ENCODE data around the gene THRA. TPM values are rescaled to one million over a fixed set of nuclear protein-coding genes. Genes with fewer than 3 reads are reported as not detected.

The THRA gene
- total RNA-seq, 1 donor from 2014 or later = 3.5 TPM

DNA sequence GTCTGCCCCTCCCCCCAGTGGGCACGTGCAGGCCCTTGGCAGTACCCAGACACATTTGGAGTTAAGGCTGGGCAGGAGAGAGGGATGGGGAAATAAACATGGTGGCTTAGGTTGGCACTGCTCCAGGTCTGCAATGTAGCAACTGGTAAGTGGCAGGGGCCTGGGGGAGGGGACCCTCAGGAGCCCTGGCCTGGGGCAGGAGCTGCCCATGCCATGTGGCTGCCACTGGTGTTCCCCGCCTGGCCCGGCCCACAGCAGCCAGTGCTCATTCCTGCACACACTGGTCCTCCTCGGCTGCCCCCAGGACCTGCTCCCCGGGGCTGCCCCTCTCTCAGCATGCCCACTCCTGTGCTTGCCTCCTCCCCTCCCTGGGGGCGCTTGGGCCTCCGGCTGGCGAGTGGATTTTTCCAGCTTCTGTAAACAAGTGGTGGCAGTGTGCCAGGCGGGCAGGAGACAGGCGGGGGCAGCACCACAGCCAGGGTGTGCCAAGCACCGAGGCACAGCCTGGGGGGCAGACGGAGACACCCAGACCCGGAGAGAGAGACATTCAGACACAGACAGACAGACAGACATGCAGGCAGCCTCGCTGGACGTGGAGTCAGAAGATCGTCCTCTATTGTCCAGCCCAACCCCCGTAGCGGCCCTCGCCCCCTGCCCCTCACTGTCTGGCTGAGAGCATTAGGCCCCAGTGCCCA is 9.4 kb downstream of the THRA start:
- Mint-ChIP-seq H3K27ac (no peak overlapping the region), H3K4me3 (no peak overlapping the region), H3K4me1 (ENCODE audit: low read depth) (peaks cover 42% of the 10 kb centered on the region), H3K9me3 (no peaks in the 10 kb centered on the region), H3K36me3 (ENCODE audit: low read depth) (no peaks in the 10 kb centered on the region), H3K27me3 (ENCODE audit: insufficient read depth) (peaks cover 3% of the 10 kb centered on the region)
- no peak for DNase-seq (ENCODE audit: low spot score)
- intact Hi-C loops (cut with micrococcal nuclease) = no loop called here

DNA sequence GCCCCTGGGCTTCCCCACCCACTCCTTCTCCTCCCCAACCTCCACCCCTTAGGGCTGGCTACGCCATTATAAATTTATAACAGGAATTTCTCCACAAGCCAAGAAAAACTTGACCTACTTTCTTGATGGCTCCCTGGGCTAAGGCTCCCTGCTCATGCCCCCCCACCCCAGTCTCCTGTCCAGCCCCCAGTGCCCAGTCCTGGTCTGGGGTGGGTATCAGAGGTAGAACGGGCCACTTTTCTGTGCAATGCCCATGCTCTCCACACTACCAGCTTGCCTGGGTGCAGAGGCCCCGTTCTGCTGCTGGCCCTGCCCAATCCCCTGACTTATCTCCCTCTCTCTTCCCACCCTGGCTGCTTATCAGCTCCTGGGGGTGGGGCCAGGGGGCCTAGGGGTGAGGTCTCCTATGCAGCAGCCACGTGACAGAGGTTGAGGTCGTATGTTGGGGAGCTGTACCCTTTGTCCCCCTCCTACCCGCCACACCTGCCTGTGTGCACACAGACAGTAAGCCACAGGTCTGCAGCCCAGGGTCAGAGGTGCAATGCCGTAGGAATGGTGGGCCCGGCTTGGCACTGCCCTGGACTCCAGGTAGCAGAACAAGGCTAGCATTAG is 10.1 kb downstream of the THRA start:
- Mint-ChIP-seq H3K36me3 (ENCODE audit: low read depth) (no peaks in the 10 kb centered on the region), H3K27ac (no peak overlapping the region), H3K9me3 (no peaks in the 10 kb centered on the region), H3K27me3 (ENCODE audit: insufficient read depth) (peaks cover 3% of the 10 kb centered on the region), H3K4me3 (no peak overlapping the region), H3K4me1 (ENCODE audit: low read depth) (peaks cover 35% of the 10 kb centered on the region)
- intact Hi-C loops (cut with micrococcal nuclease) = no loop called here
- no peak for DNase-seq (ENCODE audit: low spot score)

DNA sequence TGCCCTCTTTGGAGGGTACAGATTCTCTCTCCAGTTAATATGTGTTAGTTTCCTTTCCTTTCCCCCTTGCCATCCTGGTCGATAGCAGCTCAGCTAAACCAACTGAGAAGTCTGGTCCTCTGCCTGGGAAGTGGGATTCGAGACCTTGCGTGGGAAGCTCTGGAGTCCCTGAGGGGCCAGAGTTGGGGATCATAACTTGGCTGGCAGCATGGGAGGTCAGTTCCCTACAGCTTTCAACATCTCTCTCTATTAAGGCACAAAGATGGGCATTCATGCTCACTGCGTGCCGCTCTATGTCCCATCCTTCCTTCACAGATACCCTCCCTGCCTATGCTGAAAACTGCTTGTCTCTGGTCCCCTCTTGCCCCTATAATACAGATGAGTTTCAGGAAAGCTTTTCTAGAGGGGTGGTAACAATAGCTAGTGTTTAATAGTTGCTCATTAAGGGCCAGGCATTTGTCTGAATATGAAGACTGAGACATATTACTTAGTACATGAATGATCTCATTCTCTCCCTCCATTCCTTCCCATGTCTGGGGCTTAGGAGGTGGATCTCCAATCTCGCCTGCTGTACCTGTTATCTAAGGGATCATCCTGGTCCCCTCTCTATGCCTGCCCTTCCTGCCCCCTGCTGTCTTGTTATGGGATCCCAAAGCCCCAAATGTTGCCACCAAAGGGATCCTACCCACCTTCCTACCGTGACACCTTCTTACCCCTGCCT is 10.8 kb downstream of the THRA start:
- H3K4me1 Mint-ChIP-seq (ENCODE audit: low read depth) = peaks cover 27% of the 10 kb centered on the region
- no peak overlapping the region for H3K4me3 Mint-ChIP-seq
- peaks cover 3% of the 10 kb centered on the region for H3K27me3 Mint-ChIP-seq (ENCODE audit: insufficient read depth)
- H3K36me3 Mint-ChIP-seq (ENCODE audit: low read depth) = no peaks in the 10 kb centered on the region
- intact Hi-C loops (cut with micrococcal nuclease) = no loop called here
- no peak for DNase-seq (ENCODE audit: low spot score)
- no peak overlapping the region for H3K27ac Mint-ChIP-seq
- H3K9me3 Mint-ChIP-seq = no peaks in the 10 kb centered on the region

DNA sequence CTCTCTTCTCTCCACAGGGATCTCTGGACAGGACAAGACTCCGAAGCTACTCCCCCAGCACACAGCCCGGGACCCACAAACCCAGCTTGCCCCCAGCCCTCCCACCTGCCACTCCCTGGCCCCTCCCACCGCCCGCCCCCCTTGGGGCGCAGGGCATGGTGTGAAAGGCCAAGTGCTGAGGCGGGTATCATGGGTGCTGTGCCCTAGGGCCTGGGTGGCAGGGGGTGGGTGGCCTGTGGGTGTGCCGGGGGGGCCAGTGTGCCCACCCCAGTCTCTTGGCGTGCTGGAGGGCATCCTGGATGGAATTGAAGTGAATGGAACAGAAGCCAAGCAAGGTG is 11.4 kb downstream of the THRA start:
- H3K36me3 Mint-ChIP-seq (ENCODE audit: low read depth) = no peaks in the 10 kb centered on the region
- H3K27me3 Mint-ChIP-seq (ENCODE audit: insufficient read depth) = peaks cover 3% of the 10 kb centered on the region
- no peaks in the 10 kb centered on the region for H3K9me3 Mint-ChIP-seq
- H3K4me3 Mint-ChIP-seq = no peak overlapping the region
- intact Hi-C loops (cut with micrococcal nuclease) = no loop called here
- H3K27ac Mint-ChIP-seq = no peak overlapping the region
- H3K4me1 Mint-ChIP-seq (ENCODE audit: low read depth) = peaks cover 22% of the 10 kb centered on the region
- DNase-seq (ENCODE audit: low spot score) = no peak

DNA sequence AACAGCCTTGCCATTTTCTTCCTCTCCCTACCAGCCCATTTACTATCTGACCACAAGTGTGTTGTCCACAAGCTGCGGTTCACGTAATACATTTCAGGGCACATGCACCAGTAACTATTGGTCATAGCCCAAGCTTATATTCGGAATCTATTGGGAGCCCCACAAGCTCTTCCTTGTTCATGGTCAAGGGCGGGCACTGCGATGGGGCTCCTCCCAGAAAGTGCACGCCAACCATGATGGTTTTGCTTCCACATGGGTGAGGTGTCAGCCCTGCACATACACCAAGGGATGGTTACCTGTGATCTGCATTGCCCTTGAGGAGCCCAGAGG is 12.1 kb downstream of the THRA start:
- DNase-seq (ENCODE audit: low spot score) = no peak
- peaks cover 3% of the 10 kb centered on the region for H3K27me3 Mint-ChIP-seq (ENCODE audit: insufficient read depth)
- H3K4me1 Mint-ChIP-seq (ENCODE audit: low read depth) = peaks cover 15% of the 10 kb centered on the region
- no peak overlapping the region for H3K27ac Mint-ChIP-seq
- H3K4me3 Mint-ChIP-seq = no peak overlapping the region
- H3K9me3 Mint-ChIP-seq = no peaks in the 10 kb centered on the region
- no peaks in the 10 kb centered on the region for H3K36me3 Mint-ChIP-seq (ENCODE audit: low read depth)
- intact Hi-C loops (cut with micrococcal nuclease) = loop anchor here (1.0 kb wide), 2 partner anchors 13 to 62 kb away; partner anchors contain the start of gene THRA

DNA sequence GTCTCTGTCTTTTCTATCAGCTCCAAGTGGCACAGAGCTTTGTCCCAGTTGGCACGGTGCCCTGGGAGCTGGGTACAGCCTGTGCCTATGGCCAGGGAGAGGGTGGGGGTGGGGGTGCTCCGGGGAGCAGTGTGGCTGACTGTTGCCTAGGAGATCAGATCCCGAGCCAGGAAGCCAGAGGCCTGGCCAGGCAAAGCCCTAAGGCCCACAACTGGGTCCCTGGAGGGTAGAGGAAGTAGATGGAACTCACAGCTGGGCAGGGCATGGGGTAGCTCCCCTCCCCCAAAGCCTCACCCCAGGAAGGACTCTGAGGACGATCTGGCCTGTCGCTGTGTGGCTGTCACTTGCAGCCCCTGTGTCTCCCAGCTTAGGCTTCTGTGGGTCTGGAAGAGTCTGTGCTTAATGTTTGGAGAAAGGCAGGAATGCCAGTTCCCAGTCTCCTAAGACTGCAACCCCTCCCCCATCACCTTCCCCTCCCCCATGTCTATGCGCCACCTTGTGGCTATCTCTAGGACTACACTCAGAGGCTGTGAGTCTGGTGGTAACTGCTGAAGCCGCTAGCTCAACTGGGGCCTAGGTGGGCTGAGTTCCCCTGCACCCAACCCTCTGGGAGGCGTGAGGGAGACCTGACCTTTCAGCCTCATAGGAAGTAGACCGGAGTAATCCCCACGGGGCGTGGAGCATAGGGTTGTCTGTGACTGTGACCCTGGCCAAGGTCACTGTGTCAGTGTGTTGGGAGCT is 12.6 kb downstream of the THRA start:
- H3K36me3 Mint-ChIP-seq (ENCODE audit: low read depth) = no peaks in the 10 kb centered on the region
- no peak overlapping the region for H3K4me3 Mint-ChIP-seq
- no peaks in the 10 kb centered on the region for H3K9me3 Mint-ChIP-seq
- H3K4me1 Mint-ChIP-seq (ENCODE audit: low read depth) = peaks cover 11% of the 10 kb centered on the region
- DNase-seq (ENCODE audit: low spot score) = peak; percentile 50
- no peak overlapping the region for H3K27ac Mint-ChIP-seq
- peaks cover 3% of the 10 kb centered on the region for H3K27me3 Mint-ChIP-seq (ENCODE audit: insufficient read depth)
- intact Hi-C loops (cut with micrococcal nuclease) = loop anchor here (1.0 kb wide), 2 partner anchors 13 to 62 kb away; partner anchors contain the start of gene THRA

DNA sequence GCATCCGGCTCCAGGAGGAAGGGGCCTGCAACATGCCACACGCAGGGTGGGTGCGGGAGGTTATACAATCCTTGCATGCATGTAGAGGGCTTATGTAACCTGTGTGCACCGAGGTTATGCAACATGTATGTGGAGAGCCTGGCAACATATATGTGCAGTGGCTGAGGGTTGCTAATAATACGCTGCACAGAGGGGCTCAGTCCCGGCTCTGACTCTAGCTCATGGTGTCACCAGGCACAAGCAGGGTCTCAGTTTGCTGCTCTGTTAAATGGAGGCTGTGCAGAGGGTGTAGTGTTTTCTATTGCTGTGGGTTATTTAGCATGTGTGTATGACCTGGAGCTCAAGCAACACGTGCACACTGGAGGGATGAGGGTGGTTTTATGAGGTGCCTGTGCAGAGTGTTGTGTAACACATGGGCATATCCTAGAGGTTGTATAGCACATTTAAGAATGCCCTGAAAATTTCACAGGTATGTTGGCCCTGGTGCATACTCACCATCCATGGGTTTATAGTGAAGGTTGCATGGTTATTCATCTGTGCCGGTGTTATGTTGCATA is 13.3 kb downstream of the THRA start:
- Mint-ChIP-seq H3K4me1 (ENCODE audit: low read depth) (peaks cover 11% of the 10 kb centered on the region), H3K27ac (no peak overlapping the region), H3K9me3 (no peaks in the 10 kb centered on the region), H3K27me3 (ENCODE audit: insufficient read depth) (peaks cover 3% of the 10 kb centered on the region), H3K4me3 (no peak overlapping the region), H3K36me3 (ENCODE audit: low read depth) (no peaks in the 10 kb centered on the region)
- no peak for DNase-seq (ENCODE audit: low spot score)
- intact Hi-C loops (cut with micrococcal nuclease) = loop anchor here (1.0 kb wide), 2 partner anchors 14 to 63 kb away; partner anchors contain the start of gene THRA

DNA sequence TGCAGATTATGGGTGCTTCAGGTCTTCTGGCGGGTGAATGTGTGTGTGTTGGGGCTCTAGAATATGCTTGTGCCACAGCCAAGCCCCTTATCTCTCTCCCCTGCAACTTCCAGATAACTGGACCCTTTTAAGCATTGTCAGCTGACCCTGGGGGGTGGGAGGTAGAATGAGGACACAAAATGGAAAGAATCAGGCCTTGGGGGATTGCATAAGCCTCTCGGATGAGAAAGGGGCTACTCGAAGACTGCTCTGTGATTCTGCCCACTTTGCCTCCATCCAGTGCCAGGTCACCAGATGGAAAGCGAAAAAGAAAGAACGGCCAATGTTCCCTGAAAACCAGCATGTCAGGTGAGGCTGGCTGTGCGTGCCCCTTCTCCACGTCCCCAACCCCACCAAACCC is 13.8 kb downstream of the THRA start:
- Mint-ChIP-seq H3K36me3 (ENCODE audit: low read depth) (no peaks in the 10 kb centered on the region), H3K27ac (no peak overlapping the region), H3K9me3 (no peaks in the 10 kb centered on the region), H3K27me3 (ENCODE audit: insufficient read depth) (peaks cover 3% of the 10 kb centered on the region), H3K4me1 (ENCODE audit: low read depth) (peaks cover 11% of the 10 kb centered on the region), H3K4me3 (no peak overlapping the region)
- intact Hi-C loops (cut with micrococcal nuclease) = no loop called here
- DNase-seq (ENCODE audit: low spot score) = no peak

- Mint-ChIP-seq H3K9me3 (no peaks in the 10 kb centered on the region), H3K27ac (no peak overlapping the region), H3K4me3 (no peak overlapping the region), H3K36me3 (ENCODE audit: low read depth) (no peaks in the 10 kb centered on the region), H3K4me1 (ENCODE audit: low read depth) (peaks cover 11% of the 10 kb centered on the region), H3K27me3 (ENCODE audit: insufficient read depth) (no peaks in the 10 kb centered on the region)
- DNase-seq (ENCODE audit: low spot score) = no peak
- intact Hi-C loops (cut with micrococcal nuclease) = no loop called here
Measured at GRCh38 chr17:40079545-40079944, 16.8 kb downstream of the THRA start.

DNA sequence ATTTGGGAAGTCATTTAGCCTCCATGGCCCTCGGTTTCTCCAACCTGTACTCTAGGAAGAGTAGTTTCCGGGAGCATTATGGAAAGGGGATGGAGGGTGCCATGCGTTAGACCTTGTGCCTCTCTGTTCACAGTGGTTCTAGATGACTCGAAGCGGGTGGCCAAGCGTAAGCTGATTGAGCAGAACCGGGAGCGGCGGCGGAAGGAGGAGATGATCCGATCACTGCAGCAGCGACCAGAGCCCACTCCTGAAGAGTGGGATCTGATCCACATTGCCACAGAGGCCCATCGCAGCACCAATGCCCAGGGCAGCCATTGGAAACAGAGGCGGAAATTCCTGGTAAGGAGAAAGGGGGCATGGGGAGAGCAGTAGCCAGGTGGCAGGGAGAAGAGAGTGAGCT is 21.7 kb downstream of the THRA start:
- intact Hi-C loops (cut with micrococcal nuclease) = no loop called here
- Mint-ChIP-seq H3K27ac (no peak overlapping the region), H3K36me3 (ENCODE audit: low read depth) (no peaks in the 10 kb centered on the region), H3K27me3 (ENCODE audit: insufficient read depth) (no peaks in the 10 kb centered on the region), H3K4me3 (no peak overlapping the region), H3K4me1 (ENCODE audit: low read depth) (no peaks in the 10 kb centered on the region), H3K9me3 (no peaks in the 10 kb centered on the region)
- DNase-seq (ENCODE audit: low spot score) = no peak

DNA sequence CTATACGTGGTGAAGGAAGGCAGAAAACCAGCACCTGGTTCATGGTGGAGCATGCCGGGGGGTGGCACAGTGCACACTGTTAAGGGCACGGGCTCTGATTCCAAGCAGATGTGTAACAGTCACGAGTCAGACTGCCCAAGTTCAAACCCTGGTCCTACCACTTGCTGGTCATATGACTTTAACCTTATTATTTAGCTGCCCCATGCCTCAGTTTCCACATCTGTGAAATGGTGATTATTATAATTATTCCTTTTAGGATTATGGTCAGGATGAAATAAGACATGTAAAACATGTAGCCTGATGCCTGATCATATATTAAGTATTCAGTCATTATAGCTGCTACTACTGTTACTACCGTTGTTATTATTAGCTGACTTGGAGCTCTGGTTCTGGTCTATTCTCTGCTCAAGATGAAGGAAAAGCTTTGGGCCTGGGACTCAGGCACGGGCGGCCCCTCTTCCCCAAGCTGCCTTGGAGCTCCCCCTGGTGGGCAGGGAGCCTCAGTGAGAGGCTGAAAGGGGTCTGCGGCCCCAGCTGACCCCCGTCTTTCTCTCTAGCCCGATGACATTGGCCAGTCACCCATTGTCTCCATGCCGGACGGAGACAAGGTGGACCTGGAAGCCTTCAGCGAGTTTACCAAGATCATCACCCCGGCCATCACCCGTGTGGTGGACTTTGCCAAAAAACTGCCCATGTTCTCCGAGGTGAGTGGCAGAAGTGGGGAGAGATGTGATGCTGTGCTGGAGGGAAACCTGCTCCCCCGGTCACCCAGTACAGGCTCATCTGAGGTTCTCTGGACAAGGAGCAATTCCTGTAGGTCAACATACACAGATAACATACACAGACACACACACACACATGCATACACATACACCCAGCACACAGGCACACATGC is 23.6 kb downstream of the THRA start:
- Mint-ChIP-seq H3K27ac (no peak overlapping the region), H3K27me3 (ENCODE audit: insufficient read depth) (no peaks in the 10 kb centered on the region), H3K4me1 (ENCODE audit: low read depth) (no peaks in the 10 kb centered on the region), H3K36me3 (ENCODE audit: low read depth) (no peaks in the 10 kb centered on the region), H3K9me3 (no peaks in the 10 kb centered on the region), H3K4me3 (no peak overlapping the region)
- intact Hi-C loops (cut with micrococcal nuclease) = loop anchor here (1.0 kb wide), 1 partner anchor 73 kb away; no protein-coding TSS in a partner anchor
- no peak for DNase-seq (ENCODE audit: low spot score)
